IMR-90 (cell line): Measurements from ENCODE around the gene SYTL4. TPM values are rescaled to one million over a fixed set of nuclear protein-coding genes. Genes with fewer than 3 reads are reported as not detected.

Experiments
- ATAC-seq: fragments of 200-7000 bp; cut with Tn5 transposase; 2 replicates; pipeline ENCODE4 v1.9.1; 2020; ENCODE audit warnings: low read depth, mild to moderate bottlenecking, moderate library complexity
- BruUV-seq: library from RNA; stranded (reverse); fragments of 400-500 nt; replicated peaks from 2 replicates; lab custom pipeline; 2021; lab: Mats Ljungman, UMichigan
- CTCF ChIA-PET: fragments of 300-600 bp; formaldehyde crosslinking; extraction: SDS; loops from one replicate; lab custom pipeline; 2021; ENCODE audit warnings: antibody characterized with exemption; lab: Yijun Ruan, JAX
- POLR2A ChIA-PET: fragments of 300-600 bp; sonication (Branson Sonifier 250); formaldehyde crosslinking; loops from one replicate; lab custom pipeline; 2022; ENCODE audit warnings: antibody characterized with exemption; ENCODE audit not compliant: unreplicated experiment; lab: Charles Lee
- DNase-seq: peaks from one replicate; pipeline ENCODE4 v3.0.0; 2013
- H2AFZ ChIP-seq: replicated peaks from 2 replicates; pipeline ENCODE3; 2013; ENCODE audit warnings: low read length, mild to moderate bottlenecking; ENCODE audit not compliant: poor library complexity
- H2AK5ac ChIP-seq: 2 replicates; pipeline ENCODE4 v1.6.1; 2013; ENCODE audit warnings: low read depth, low read length, inconsistent platforms
- H2AK9ac ChIP-seq: replicated peaks from 2 replicates; pipeline ENCODE3; 2013; ENCODE audit warnings: mild to moderate bottlenecking, low read depth, low read length, moderate library complexity; ENCODE audit not compliant: poor library complexity
- H2BK120ac ChIP-seq: 2 replicates; pipeline ENCODE4 v1.6.1; 2013; ENCODE audit warnings: low read depth, low read length, inconsistent platforms
- H2BK15ac ChIP-seq: 3 replicates; pipeline ENCODE4 v1.6.1; 2013; ENCODE audit warnings: low read depth, low read length, inconsistent platforms
- H2BK20ac ChIP-seq: 2 replicates; pipeline ENCODE4 v1.6.1; 2013; ENCODE audit warnings: low read depth, mild to moderate bottlenecking, inconsistent platforms, low read length, moderate library complexity
- H2BK5ac ChIP-seq: 2 replicates; pipeline ENCODE4 v1.6.1; 2013; ENCODE audit warnings: mild to moderate bottlenecking, low read depth, low read length, inconsistent platforms; ENCODE audit not compliant: poor library complexity, severe bottlenecking
- H3K14ac ChIP-seq: replicated peaks from 2 replicates; pipeline ENCODE4 v1.6.1; 2013; ENCODE audit warnings: low read depth, low read length, inconsistent platforms
- H3K18ac ChIP-seq: 2 replicates; pipeline ENCODE4 v1.6.1; 2013; ENCODE audit warnings: low read depth, low read length, control low read depth
- H3K23ac ChIP-seq: 2 replicates; pipeline ENCODE4 v1.6.1; 2013; ENCODE audit warnings: low read depth, low read length, inconsistent platforms
- H3K27ac ChIP-seq: 2 replicates; pipeline ENCODE4 v1.5.1; 2013; ENCODE audit warnings: mild to moderate bottlenecking, control low read depth, low read length; ENCODE audit not compliant: insufficient read depth
- H3K27me3 ChIP-seq: 2 replicates; pipeline ENCODE4 v1.6.1; 2013; ENCODE audit warnings: low read length; ENCODE audit not compliant: control insufficient read depth, insufficient read depth
- H3K36me3 ChIP-seq: 2 replicates; pipeline ENCODE4 v1.6.1; 2013; ENCODE audit warnings: low read length, mixed read lengths; ENCODE audit not compliant: control insufficient read depth, insufficient read depth
- H3K4ac ChIP-seq: 2 replicates; pipeline ENCODE4 v1.6.1; 2013; ENCODE audit warnings: low read depth, low read length, inconsistent platforms
- H3K4me1 ChIP-seq: 2 replicates; pipeline ENCODE4 v1.6.1; 2013; ENCODE audit warnings: low read length, mixed read lengths; ENCODE audit not compliant: control insufficient read depth, insufficient read depth
- H3K4me2 ChIP-seq: 2 replicates; pipeline ENCODE4 v1.6.1; 2013; ENCODE audit warnings: low read depth, mild to moderate bottlenecking, control low read depth, low read length, moderate library complexity
- H3K4me3 ChIP-seq: 2 replicates; pipeline ENCODE4 v1.5.1; 2013; ENCODE audit warnings: low read depth, mild to moderate bottlenecking, control low read depth, low read length, moderate library complexity; ENCODE audit not compliant: insufficient read depth
- H3K56ac ChIP-seq: 2 replicates; pipeline ENCODE4 v1.6.1; 2013; ENCODE audit warnings: low read length, inconsistent platforms; ENCODE audit not compliant: insufficient read depth; ENCODE audit errors: extremely low read depth
- H3K79me1 ChIP-seq, 2 experiments: 2 replicates each; pipeline ENCODE4 v1.6.1; 2013; ENCODE audit warnings: low read length in 2 of 2, inconsistent platforms in 1 of 2, low read depth in 1 of 2
- H3K9ac ChIP-seq: 2 replicates; pipeline ENCODE4 v1.6.1; 2013; ENCODE audit warnings: low read depth, low read length, control low read depth
- H3K9me1 ChIP-seq: 2 replicates; pipeline ENCODE4 v1.6.1; 2013; ENCODE audit warnings: low read length, inconsistent platforms; ENCODE audit not compliant: insufficient read depth
- H3K9me3 ChIP-seq: 2 replicates; pipeline ENCODE4 v1.6.1; 2013; ENCODE audit warnings: low read length; ENCODE audit not compliant: control insufficient read depth, insufficient read depth
- H4K20me1 ChIP-seq: 2 replicates; pipeline ENCODE4 v1.6.1; 2013; ENCODE audit warnings: low read length, inconsistent platforms; ENCODE audit not compliant: insufficient read depth
- H4K5ac ChIP-seq: 2 replicates; pipeline ENCODE4 v1.6.1; 2013; ENCODE audit warnings: mild to moderate bottlenecking, low read depth, low read length, control low read depth
- H4K8ac ChIP-seq, 2 experiments: 2 replicates each; pipeline ENCODE4 v1.6.1; 2013; ENCODE audit warnings: low read depth in 2 of 2, low read length in 2 of 2, control low read depth in 1 of 2, inconsistent platforms in 1 of 2
- H4K91ac ChIP-seq: 2 replicates; pipeline ENCODE4 v1.6.1; 2013; ENCODE audit warnings: low read depth, low read length, inconsistent platforms; ENCODE audit not compliant: insufficient read depth
- CEBPB ChIP-seq: IDR thresholded peaks from 2 replicates; pipeline ENCODE4 v1.6.1; 2012; ENCODE audit warnings: low read depth, low read length, improper control_type of control experiment
- CHD1 ChIP-seq: IDR thresholded peaks from 2 replicates; pipeline ENCODE4 v1.6.1; 2012; ENCODE audit warnings: low read depth, low read length, improper control_type of control experiment
- ELK1 ChIP-seq: fragments of 150-350 bp; IDR thresholded peaks from 2 replicates; pipeline ENCODE4 v1.6.1; 2016; ENCODE audit warnings: low read depth, mild to moderate bottlenecking, low read length, moderate library complexity, borderline replicate concordance
- NFE2L2 ChIP-seq: fragments of 150-350 bp; IDR thresholded peaks from 2 replicates; pipeline ENCODE4 v1.6.1; 2016; ENCODE audit warnings: low read depth, mild to moderate bottlenecking, low read length
- WGBS, 2 experiments: methylation state at CpG; one replicate each; pipeline versions ENCODE4 v1.1.5 to v1.1.7; 2013; ENCODE audit warnings: missing lambda C conversion rate in 2 of 2; ENCODE audit not compliant: insufficient read length in 1 of 2; ENCODE audit errors: extremely low coverage in 2 of 2; 5-methylcytosine and 5-hydroxymethylcytosine counted together
- dilution Hi-C: fragments of 300-500 bp; cut with HindIII; formaldehyde crosslinking; loops from one replicate; pipeline ENCODE4 v1.14.3; 2018; ENCODE audit warnings: low sequenced_read_pairs; ENCODE audit not compliant: unreplicated experiment
- in situ Hi-C: fragments of 300-500 bp; cut with MboI; formaldehyde crosslinking; loops from 3 replicates; pipeline ENCODE4 v1.14.3; 2019; ENCODE audit warnings: low sequenced_read_pairs, inconsistent platforms, mixed read lengths
- intact Hi-C: fragments of 100-400 bp; cut with micrococcal nuclease; formaldehyde crosslinking; loops from 2 replicates; pipeline ENCODE4 v1.10.0; 2022
- polyA plus RNA-seq, 3 experiments: library from polyadenylated mRNA; depleted of rRNA; stranded (reverse); fragments of >200 nt; gene quantifications; 2 replicates each; pipeline ENCODE4 v1.2.3, GENCODE V29; 2012; ENCODE audit warnings: low replicate concordance in 1 of 3
- total RNA-seq: library from RNA; depleted of rRNA; stranded (reverse); fragments of >200 nt; gene quantifications from 2 replicates; pipeline ENCODE4 v1.2.3, GENCODE V29; 2012
- TF ChIP-seq, protein P1 (sequence below): fragments of 150-350 bp; IDR thresholded peaks from 2 replicates; pipeline ENCODE4 v1.6.1; 2017; ENCODE audit warnings: mild to moderate bottlenecking, antibody characterized with exemption, low read length, low read depth

The SYTL4 gene
- total and polyA plus RNA-seq, 2 of the 4 experiments (the other 2 are of a cell fraction): 2.3 to 2.4 TPM

DNA sequence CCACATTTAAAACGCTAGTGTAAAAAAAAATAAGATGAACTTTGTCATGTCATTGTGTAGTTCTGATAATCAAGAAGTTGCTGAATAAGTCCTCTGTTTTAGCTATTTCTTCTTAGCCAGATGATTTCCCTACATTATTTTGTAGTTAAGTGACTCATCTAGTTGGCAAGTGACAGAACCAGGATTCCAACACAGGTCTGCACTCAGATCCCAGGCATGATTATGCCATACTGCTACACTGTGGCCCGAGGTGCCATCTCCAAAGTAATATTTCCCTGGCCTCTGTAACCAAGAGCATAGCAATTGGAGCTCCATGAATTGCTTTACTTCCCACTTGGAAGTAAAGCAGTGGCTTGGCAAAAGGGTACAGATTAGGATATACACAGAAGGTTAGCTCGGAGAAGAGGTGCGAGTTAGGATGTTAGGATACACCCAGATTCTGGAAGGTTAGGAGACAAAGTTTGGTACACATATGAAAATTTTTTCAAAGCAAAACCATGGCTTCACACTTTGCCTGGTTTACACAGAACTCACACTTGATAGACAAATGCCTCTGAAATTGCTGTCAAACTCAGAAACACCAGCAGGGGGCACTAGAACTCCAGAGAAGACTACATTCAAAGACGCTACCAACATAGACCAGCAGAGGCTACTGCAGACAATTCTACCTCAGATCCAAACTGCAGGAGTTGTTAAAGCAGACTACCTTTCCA, 46.5 kb downstream of the SYTL4 start (continued):
- no peak for TF ChIP-seq ELK1

DNA sequence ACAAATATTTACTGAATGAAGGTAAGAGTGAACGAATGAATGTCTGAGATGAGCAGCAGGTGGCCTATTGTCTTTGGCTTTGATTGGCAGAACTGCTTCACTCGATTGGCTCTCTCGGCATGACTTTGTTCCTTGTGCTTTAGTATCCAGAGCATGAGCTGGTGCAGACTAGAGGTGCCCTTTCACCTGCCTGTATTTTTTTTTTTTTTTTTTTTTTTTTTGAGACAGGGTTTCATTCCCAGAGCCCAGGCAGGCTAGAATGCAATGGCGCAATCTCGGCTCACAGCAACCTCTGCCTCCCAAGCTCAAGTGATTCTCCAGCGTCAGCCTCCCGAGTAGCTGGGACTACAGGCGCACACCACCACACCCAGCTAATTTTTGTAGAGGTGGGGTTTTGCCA, 49.0 kb downstream of the SYTL4 start:
- no peak overlapping the region for H3K23ac ChIP-seq
- H2BK15ac ChIP-seq: no peak overlapping the region
- ATAC-seq (no peak), DNase-seq (no peak)
- H2BK5ac ChIP-seq: no peak overlapping the region
- H3K56ac ChIP-seq: no peak overlapping the region
- H3K27me3 ChIP-seq: no peaks in the 10 kb centered on the region; the same call in 1 of the 2 replicates
- dilution Hi-C loops (no loop called here), in situ Hi-C loops (no loop called here), intact Hi-C loops (loop anchor here (10.0 kb wide), 1 partner anchor 602 kb away; no protein-coding TSS in a partner anchor)
- no peak overlapping the region for H4K91ac ChIP-seq
- POLR2A ChIA-PET: no interaction called here
- no peak overlapping the region for H4K5ac ChIP-seq
- H4K20me1 ChIP-seq: no peaks in the 10 kb centered on the region
- no peaks in the 10 kb centered on the region for H3K9me1 ChIP-seq
- TF ChIP-seq ELK1 (no peak), NFE2L2 (no peak), CEBPB (no peak), CHD1 (no peak)
- TF ChIP-seq, protein P1, sequence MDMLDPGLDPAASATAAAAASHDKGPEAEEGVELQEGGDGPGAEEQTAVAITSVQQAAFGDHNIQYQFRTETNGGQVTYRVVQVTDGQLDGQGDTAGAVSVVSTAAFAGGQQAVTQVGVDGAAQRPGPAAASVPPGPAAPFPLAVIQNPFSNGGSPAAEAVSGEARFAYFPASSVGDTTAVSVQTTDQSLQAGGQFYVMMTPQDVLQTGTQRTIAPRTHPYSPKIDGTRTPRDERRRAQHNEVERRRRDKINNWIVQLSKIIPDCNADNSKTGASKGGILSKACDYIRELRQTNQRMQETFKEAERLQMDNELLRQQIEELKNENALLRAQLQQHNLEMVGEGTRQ: no peak
- no peak overlapping the region for H2BK120ac ChIP-seq
- H3K18ac ChIP-seq: no peak overlapping the region
- BruUV-seq: no TSS peak
- no peak overlapping the region for H4K8ac ChIP-seq
- H3K79me1 ChIP-seq: no peaks in the 10 kb centered on the region
- CTCF ChIA-PET: no interaction called here
- H3K4me2 ChIP-seq: no peak overlapping the region
- H3K4ac ChIP-seq: no peak overlapping the region
- H3K14ac ChIP-seq: no peak overlapping the region
- H2AK5ac ChIP-seq: no peak overlapping the region
- H3K9me3 ChIP-seq: no peaks in the 10 kb centered on the region
- H3K36me3 ChIP-seq: no peaks in the 10 kb centered on the region
- no peak overlapping the region for H3K9ac ChIP-seq
- no peak overlapping the region for H3K4me3 ChIP-seq
- peaks cover 2% of the 10 kb centered on the region for H3K4me1 ChIP-seq
- H3K27ac ChIP-seq: no peak overlapping the region
- H2AK9ac ChIP-seq: no peak overlapping the region
- no peak overlapping the region for H2AFZ ChIP-seq
- H2BK20ac ChIP-seq: no peak overlapping the region
- WGBS, 2 experiments: no CpG with 5 or more reads among the region's 8 CpGs
